ENCODE measurements around the gene ISYNA1.

Gene ISYNA1

GRCh38 chr19:18468517-18468916 lies 30.6 kb upstream of the ISYNA1 start:
- Histone ChIP-seq H3K27me3 (ENCODE audit: control insufficient read depth in 2 of 2, insufficient read depth in 2 of 2, low read length in 2 of 2) (no peaks in the 10 kb centered on the region), H3K4me3 (ENCODE audit: low read length in 2 of 2) (no peak overlapping the region), H3K9me3 (ENCODE audit: control insufficient read depth in 2 of 2, low read length in 2 of 2) (no peaks in the 10 kb centered on the region), H3K36me3 (ENCODE audit: control insufficient read depth in 2 of 2, insufficient read depth in 2 of 2, low read length in 2 of 2) (peaks cover 12 to 20% of the 10 kb centered on the region in 2 donors), H3K4me1 (ENCODE audit: control insufficient read depth in 2 of 2, insufficient read depth in 2 of 2, low read length in 2 of 2) (peaks cover 17 to 24% of the 10 kb centered on the region in 2 donors), H3K9ac (ENCODE audit: low read depth in 1 of 2, low read length in 2 of 2) (no peak overlapping the region), H3K27ac (ENCODE audit: low read depth in 2 of 2, low read length in 2 of 2) (no peak overlapping the region)

- Histone ChIP-seq H3K36me3 (ENCODE audit: control insufficient read depth in 2 of 2, insufficient read depth in 2 of 2, low read length in 2 of 2) (peaks cover 12 to 20% of the 10 kb centered on the region in 2 donors), H3K4me1 (ENCODE audit: control insufficient read depth in 2 of 2, insufficient read depth in 2 of 2, low read length in 2 of 2) (peaks cover 17 to 20% of the 10 kb centered on the region in 2 donors), H3K4me3 (ENCODE audit: low read length in 2 of 2) (no peak overlapping the region), H3K9ac (ENCODE audit: low read depth in 1 of 2, low read length in 2 of 2) (no peak overlapping the region), H3K27me3 (ENCODE audit: control insufficient read depth in 2 of 2, insufficient read depth in 2 of 2, low read length in 2 of 2) (no peaks in the 10 kb centered on the region), H3K9me3 (ENCODE audit: control insufficient read depth in 2 of 2, low read length in 2 of 2) (no peaks in the 10 kb centered on the region), H3K27ac (ENCODE audit: low read depth in 2 of 2, low read length in 2 of 2) (no peak overlapping the region)
These were observed 30.0 kb upstream of the ISYNA1 start for GRCh38 chr19:18467978-18468377.

GRCh38 chr19:18466354-18466753 lies 28.4 kb upstream of the ISYNA1 start:
- no peaks in the 10 kb centered on the region for H3K27me3 ChIP-seq (ENCODE audit: control insufficient read depth in 2 of 2, insufficient read depth in 2 of 2, low read length in 2 of 2)
- peaks cover 18 to 20% of the 10 kb centered on the region in 2 donors for H3K4me1 ChIP-seq (ENCODE audit: control insufficient read depth in 2 of 2, insufficient read depth in 2 of 2, low read length in 2 of 2)
- H3K9me3 ChIP-seq (ENCODE audit: control insufficient read depth in 2 of 2, low read length in 2 of 2): no peaks in the 10 kb centered on the region
- H3K36me3 ChIP-seq (ENCODE audit: control insufficient read depth in 2 of 2, insufficient read depth in 2 of 2, low read length in 2 of 2): peaks cover 13 to 23% of the 10 kb centered on the region in 2 donors
- H3K27ac ChIP-seq (ENCODE audit: low read depth in 2 of 2, low read length in 2 of 2): no peak overlapping the region
- H3K9ac ChIP-seq (ENCODE audit: low read depth in 1 of 2, low read length in 2 of 2): no peak overlapping the region
- no peak overlapping the region for H3K4me3 ChIP-seq (ENCODE audit: low read length in 2 of 2)

DNA sequence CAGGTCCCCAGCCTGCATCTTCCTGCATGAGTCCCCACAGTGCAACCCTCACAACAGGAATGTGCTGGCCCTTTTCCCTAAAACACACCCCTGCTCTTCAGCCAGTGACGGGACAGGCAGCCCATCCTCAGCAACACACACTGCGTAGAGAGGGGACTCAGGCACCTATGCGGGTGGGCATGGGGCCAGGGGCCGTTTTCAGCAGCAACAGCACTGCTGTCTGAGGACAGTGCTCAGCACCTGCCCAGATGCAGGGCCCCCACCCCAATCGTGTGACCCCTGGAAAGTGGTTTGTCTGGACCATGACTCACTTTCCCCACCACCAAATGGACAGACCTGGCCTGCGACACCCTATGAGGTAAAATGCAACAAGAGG lies 28.0 kb upstream of the ISYNA1 start:
- H3K27me3 ChIP-seq (ENCODE audit: control insufficient read depth in 2 of 2, insufficient read depth in 2 of 2, low read length in 2 of 2): no peaks in the 10 kb centered on the region
- peaks cover 17 to 25% of the 10 kb centered on the region in 2 donors for H3K36me3 ChIP-seq (ENCODE audit: control insufficient read depth in 2 of 2, insufficient read depth in 2 of 2, low read length in 2 of 2)
- no peaks in the 10 kb centered on the region for H3K9me3 ChIP-seq (ENCODE audit: control insufficient read depth in 2 of 2, low read length in 2 of 2)
- H3K9ac ChIP-seq (ENCODE audit: low read depth in 1 of 2, low read length in 2 of 2): no peak overlapping the region
- H3K27ac ChIP-seq (ENCODE audit: low read depth in 2 of 2, low read length in 2 of 2): no peak overlapping the region
- H3K4me1 ChIP-seq (ENCODE audit: control insufficient read depth in 2 of 2, insufficient read depth in 2 of 2, low read length in 2 of 2): peaks cover 18 to 20% of the 10 kb centered on the region in 2 donors
- no peak overlapping the region for H3K4me3 ChIP-seq (ENCODE audit: low read length in 2 of 2)

DNA sequence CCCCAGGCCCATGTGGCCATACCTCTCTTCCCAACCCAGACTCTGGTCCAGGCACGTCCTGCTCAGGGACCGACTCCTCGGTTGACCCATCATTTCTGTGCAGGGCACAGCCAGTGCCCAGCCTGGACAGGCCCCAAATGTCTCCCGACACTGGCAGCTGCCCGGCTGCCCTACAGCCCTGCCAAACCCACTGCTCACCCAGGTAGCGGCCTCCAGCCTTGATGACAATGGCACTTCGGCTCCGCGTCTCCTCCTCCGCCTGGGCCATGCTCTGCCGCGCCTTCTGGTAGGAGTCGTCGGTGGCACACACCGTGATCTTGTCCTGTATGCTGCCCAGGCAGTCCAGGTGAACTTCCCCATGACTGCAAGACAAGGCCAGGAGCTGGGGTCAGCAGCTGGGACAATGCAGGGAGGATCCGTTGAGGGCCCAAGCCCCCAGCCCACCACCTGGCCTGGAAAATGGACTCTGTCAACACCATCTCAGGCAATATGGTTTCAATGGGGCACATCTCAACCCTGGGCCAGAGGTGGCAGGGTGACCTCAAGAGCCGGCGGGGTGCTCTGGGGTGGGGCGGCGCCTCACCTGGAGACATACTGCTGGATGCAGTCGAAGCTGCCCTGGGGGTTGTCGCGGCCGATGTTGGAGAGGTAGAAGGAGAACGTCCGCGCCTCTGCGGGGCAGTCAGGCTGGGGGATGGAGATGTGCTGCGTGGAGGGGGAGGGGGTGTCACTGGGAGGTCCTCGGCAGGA lies 27.5 kb upstream of the ISYNA1 start:
- H3K27ac ChIP-seq (ENCODE audit: low read depth in 2 of 2, low read length in 2 of 2): peak overlapping the region; percentile 70 to 74
- peak overlapping the region in 1 of 2 donors; percentile 16 for H3K9ac ChIP-seq (ENCODE audit: low read depth in 1 of 2, low read length in 2 of 2)
- peaks cover 18 to 26% of the 10 kb centered on the region in 2 donors for H3K36me3 ChIP-seq (ENCODE audit: control insufficient read depth in 2 of 2, insufficient read depth in 2 of 2, low read length in 2 of 2)
- no peaks in the 10 kb centered on the region for H3K27me3 ChIP-seq (ENCODE audit: control insufficient read depth in 2 of 2, insufficient read depth in 2 of 2, low read length in 2 of 2)
- H3K9me3 ChIP-seq (ENCODE audit: control insufficient read depth in 2 of 2, low read length in 2 of 2): no peaks in the 10 kb centered on the region
- no peak overlapping the region for H3K4me3 ChIP-seq (ENCODE audit: low read length in 2 of 2)
- H3K4me1 ChIP-seq (ENCODE audit: control insufficient read depth in 2 of 2, insufficient read depth in 2 of 2, low read length in 2 of 2): peaks cover 20 to 24% of the 10 kb centered on the region in 2 donors

GRCh38 chr19:18464646-18465045 lies 26.7 kb upstream of the ISYNA1 start:
- Histone ChIP-seq H3K4me1 (ENCODE audit: control insufficient read depth in 2 of 2, insufficient read depth in 2 of 2, low read length in 2 of 2) (peaks cover 27 to 30% of the 10 kb centered on the region in 2 donors), H3K36me3 (ENCODE audit: control insufficient read depth in 2 of 2, insufficient read depth in 2 of 2, low read length in 2 of 2) (peaks cover 18 to 30% of the 10 kb centered on the region in 2 donors), H3K4me3 (ENCODE audit: low read length in 2 of 2) (no peak overlapping the region), H3K27me3 (ENCODE audit: control insufficient read depth in 2 of 2, insufficient read depth in 2 of 2, low read length in 2 of 2) (no peaks in the 10 kb centered on the region), H3K9ac (ENCODE audit: low read depth in 1 of 2, low read length in 2 of 2) (peak overlapping the region in 1 of 2 donors; percentile 16), H3K9me3 (ENCODE audit: control insufficient read depth in 2 of 2, low read length in 2 of 2) (no peaks in the 10 kb centered on the region), H3K27ac (ENCODE audit: low read depth in 2 of 2, low read length in 2 of 2) (peak overlapping the region; percentile 70 to 74)

GRCh38 chr19:18461471-18461870 lies 23.5 kb upstream of the ISYNA1 start:
- no peaks in the 10 kb centered on the region for H3K27me3 ChIP-seq (ENCODE audit: control insufficient read depth in 2 of 2, insufficient read depth in 2 of 2, low read length in 2 of 2)
- no peak overlapping the region for H3K9ac ChIP-seq (ENCODE audit: low read depth in 1 of 2, low read length in 2 of 2)
- peaks cover 25 to 26% of the 10 kb centered on the region in 2 donors for H3K4me1 ChIP-seq (ENCODE audit: control insufficient read depth in 2 of 2, insufficient read depth in 2 of 2, low read length in 2 of 2)
- H3K4me3 ChIP-seq (ENCODE audit: low read length in 2 of 2): no peak overlapping the region
- no peak overlapping the region for H3K27ac ChIP-seq (ENCODE audit: low read depth in 2 of 2, low read length in 2 of 2)
- H3K9me3 ChIP-seq (ENCODE audit: control insufficient read depth in 2 of 2, low read length in 2 of 2): no peaks in the 10 kb centered on the region
- H3K36me3 ChIP-seq (ENCODE audit: control insufficient read depth in 2 of 2, insufficient read depth in 2 of 2, low read length in 2 of 2): peaks cover 34 to 49% of the 10 kb centered on the region in 2 donors

DNA sequence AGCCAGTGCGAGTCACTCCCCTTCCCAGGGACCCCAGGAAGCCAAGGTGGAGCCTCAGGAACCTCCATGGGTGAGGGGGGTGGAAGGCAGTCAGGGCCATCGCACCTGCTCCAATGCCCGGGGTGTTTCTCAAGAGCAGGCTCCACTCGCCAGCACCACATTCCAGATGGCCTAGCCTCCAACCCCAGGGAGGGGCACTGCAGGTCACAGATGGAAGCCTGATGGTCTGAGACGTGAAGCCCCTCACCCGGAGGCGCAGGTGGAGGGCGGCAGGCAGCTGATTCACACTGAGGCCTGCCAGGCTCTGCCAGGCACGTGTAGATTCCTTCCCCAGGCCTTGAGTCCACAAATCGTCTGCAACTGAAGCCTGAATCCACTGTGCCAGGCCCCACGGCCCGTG lies 23.0 kb upstream of the ISYNA1 start:
- peaks cover 25 to 26% of the 10 kb centered on the region in 2 donors for H3K4me1 ChIP-seq (ENCODE audit: control insufficient read depth in 2 of 2, insufficient read depth in 2 of 2, low read length in 2 of 2)

DNA sequence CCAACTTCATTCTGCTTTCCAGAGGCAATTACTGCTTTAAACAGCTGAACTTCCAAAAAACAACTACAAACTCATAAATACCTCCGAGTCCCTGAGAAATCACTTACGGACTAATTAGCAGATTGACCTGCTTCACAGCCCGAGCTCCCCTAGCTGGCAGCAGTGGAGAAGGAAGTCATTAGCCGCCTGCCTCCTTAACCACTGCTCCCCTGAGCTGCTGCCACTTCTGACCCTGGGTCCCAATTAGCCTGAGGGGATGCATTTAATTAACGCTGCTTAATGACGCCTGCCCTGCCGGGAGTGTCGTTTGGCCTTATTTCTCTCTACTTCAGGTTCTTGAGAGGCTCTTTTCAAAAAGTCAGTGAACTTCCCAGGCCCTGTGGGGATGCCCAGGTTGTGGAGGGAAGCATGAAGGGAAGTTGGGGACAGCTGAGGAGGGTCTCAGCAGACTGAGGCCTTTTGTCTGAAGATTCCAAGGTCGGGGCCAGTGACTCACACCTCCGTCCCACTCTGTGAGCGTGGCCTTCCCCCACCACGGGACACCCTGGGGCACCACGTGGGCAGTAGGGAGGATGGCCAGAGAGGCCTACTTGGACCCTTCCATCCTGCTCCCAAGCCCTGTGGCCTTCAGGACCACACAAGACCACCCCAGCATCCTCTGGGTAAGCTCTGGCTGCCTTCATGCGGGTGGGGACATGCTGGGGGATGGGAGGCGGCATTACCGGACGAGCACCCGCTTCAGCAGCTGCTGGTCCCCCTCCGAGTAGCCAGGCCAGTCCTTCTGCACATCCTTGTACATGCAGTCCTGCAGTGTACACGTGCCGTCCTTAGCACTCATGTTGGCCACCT lies 19.8 kb upstream of the ISYNA1 start:
- Histone ChIP-seq H3K27ac (ENCODE audit: low read depth in 2 of 2, low read length in 2 of 2) (no peak overlapping the region), H3K4me1 (ENCODE audit: control insufficient read depth in 2 of 2, insufficient read depth in 2 of 2, low read length in 2 of 2) (peaks cover 11 to 14% of the 10 kb centered on the region in 2 donors), H3K4me3 (ENCODE audit: low read length in 2 of 2) (no peak overlapping the region)

More for the DNA sequence above, 23.0 kb upstream of the ISYNA1 start:
- peak overlapping the region in 1 of 2 donors; percentile 79 for H3K27ac ChIP-seq (ENCODE audit: low read depth in 2 of 2, low read length in 2 of 2)
- H3K9ac ChIP-seq (ENCODE audit: low read depth in 1 of 2, low read length in 2 of 2): no peak overlapping the region
- H3K4me3 ChIP-seq (ENCODE audit: low read length in 2 of 2): no peak overlapping the region
- H3K27me3 ChIP-seq (ENCODE audit: control insufficient read depth in 2 of 2, insufficient read depth in 2 of 2, low read length in 2 of 2): no peaks in the 10 kb centered on the region
- no peaks in the 10 kb centered on the region for H3K9me3 ChIP-seq (ENCODE audit: control insufficient read depth in 2 of 2, low read length in 2 of 2)
- peaks cover 39 to 54% of the 10 kb centered on the region in 2 donors for H3K36me3 ChIP-seq (ENCODE audit: control insufficient read depth in 2 of 2, insufficient read depth in 2 of 2, low read length in 2 of 2)

DNA sequence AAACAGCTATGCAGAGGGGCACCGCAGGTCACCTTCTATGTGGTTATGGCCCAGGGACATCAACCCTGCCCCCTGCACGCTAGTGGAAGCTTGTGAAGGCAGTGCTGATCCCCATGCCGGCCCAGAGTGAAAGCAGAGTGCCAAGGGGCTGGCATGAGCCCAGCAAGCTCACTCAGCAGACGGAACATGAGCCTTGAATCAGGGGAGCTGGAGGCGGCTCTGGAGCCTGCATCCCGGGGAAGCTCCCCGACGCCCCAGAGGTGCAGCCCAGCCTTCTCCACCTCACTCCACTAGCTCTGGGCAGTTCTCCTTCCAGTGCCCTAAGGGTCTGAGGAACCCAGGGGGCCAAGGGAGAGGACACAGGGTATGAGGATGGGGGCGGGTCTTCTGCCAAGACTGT lies 19.0 kb upstream of the ISYNA1 start:
- Histone ChIP-seq H3K9me3 (ENCODE audit: control insufficient read depth in 2 of 2, low read length in 2 of 2) (no peaks in the 10 kb centered on the region), H3K36me3 (ENCODE audit: control insufficient read depth in 2 of 2, insufficient read depth in 2 of 2, low read length in 2 of 2) (peaks cover 37 to 47% of the 10 kb centered on the region in 2 donors)

More for the DNA sequence above, 19.8 kb upstream of the ISYNA1 start:
- no peaks in the 10 kb centered on the region for H3K9me3 ChIP-seq (ENCODE audit: control insufficient read depth in 2 of 2, low read length in 2 of 2)
- H3K27me3 ChIP-seq (ENCODE audit: control insufficient read depth in 2 of 2, insufficient read depth in 2 of 2, low read length in 2 of 2): no peaks in the 10 kb centered on the region
- peaks cover 37 to 47% of the 10 kb centered on the region in 2 donors for H3K36me3 ChIP-seq (ENCODE audit: control insufficient read depth in 2 of 2, insufficient read depth in 2 of 2, low read length in 2 of 2)
- no peak overlapping the region for H3K9ac ChIP-seq (ENCODE audit: low read depth in 1 of 2, low read length in 2 of 2)

More for the DNA sequence above, 19.0 kb upstream of the ISYNA1 start:
- Histone ChIP-seq H3K27ac (ENCODE audit: low read depth in 2 of 2, low read length in 2 of 2) (no peak overlapping the region), H3K4me3 (ENCODE audit: low read length in 2 of 2) (no peak overlapping the region), H3K4me1 (ENCODE audit: control insufficient read depth in 2 of 2, insufficient read depth in 2 of 2, low read length in 2 of 2) (peaks cover 11 to 14% of the 10 kb centered on the region in 2 donors), H3K27me3 (ENCODE audit: control insufficient read depth in 2 of 2, insufficient read depth in 2 of 2, low read length in 2 of 2) (no peaks in the 10 kb centered on the region), H3K9ac (ENCODE audit: low read depth in 1 of 2, low read length in 2 of 2) (no peak overlapping the region)
